ENCODE data around the gene GTF2E1.

GTF2E1 gene

DNA sequence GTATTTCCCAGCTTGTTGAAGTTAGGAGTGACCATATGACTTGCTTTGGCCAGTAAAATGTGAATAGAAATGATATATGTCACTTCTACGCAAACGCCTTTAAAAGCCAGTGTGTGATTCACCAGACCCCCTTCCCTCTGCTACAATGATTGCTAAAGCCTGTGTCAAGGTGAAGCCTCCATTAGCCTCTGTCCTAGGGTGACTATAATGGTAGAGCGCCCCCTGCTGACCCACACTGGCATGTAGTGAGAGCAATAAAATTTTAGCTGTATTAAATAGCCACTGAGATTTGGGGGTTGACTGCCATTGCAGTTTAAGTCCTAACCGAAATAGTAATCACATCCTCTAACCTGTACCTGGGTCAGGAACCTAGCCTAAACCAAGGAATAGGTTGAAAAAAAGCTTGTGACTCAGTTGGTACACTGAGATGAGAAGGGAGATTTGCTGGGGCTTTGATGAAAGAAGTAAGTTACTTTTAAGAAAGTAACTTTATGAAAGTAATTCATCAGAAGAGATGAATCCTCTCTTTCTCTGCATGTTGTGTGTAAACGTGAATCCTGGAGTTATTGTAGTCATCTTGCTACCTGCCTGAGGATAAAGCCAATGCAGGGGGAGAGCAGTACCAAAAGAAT lies 52.6 kb downstream of the GTF2E1 start:
- DNase-seq (ENCODE audit: low read depth), result peak; percentile 51
- no peak overlapping the region for H3K4me3 ChIP-seq (ENCODE audit: low read depth, low read length)

DNA sequence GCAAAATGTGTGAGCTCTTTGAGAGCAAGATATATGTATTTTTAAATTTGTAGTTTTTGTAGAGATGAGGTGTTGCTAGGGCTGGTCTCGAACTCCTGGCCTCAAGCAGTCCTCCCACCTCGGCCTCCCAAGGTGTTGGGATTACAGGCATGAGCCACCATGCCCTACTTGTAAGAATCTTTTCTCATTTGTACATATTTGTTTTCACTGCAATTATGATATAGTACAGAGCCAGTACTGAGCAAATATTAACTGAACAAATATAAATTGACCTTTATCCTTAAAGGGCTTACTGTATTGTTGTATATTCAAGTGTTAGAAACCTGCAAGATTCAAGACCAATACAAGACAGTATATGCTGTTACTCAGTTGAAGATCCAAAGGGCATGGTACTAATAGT lies 53.4 kb downstream of the GTF2E1 start:
- no peak for DNase-seq (ENCODE audit: low read depth)
- no peak overlapping the region for H3K4me3 ChIP-seq (ENCODE audit: low read depth, low read length)

GRCh38 chr3:120796976-120797375 lies 54.4 kb downstream of the GTF2E1 start:
- no peak for DNase-seq (ENCODE audit: low read depth)
- no peak overlapping the region for H3K4me3 ChIP-seq (ENCODE audit: low read depth, low read length)

- no peak for DNase-seq (ENCODE audit: low read depth)
- H3K4me3 ChIP-seq (ENCODE audit: low read depth, low read length), result no peak overlapping the region
Observed at GRCh38 chr3:120797857-120798256, 55.3 kb downstream of the GTF2E1 start.

DNA sequence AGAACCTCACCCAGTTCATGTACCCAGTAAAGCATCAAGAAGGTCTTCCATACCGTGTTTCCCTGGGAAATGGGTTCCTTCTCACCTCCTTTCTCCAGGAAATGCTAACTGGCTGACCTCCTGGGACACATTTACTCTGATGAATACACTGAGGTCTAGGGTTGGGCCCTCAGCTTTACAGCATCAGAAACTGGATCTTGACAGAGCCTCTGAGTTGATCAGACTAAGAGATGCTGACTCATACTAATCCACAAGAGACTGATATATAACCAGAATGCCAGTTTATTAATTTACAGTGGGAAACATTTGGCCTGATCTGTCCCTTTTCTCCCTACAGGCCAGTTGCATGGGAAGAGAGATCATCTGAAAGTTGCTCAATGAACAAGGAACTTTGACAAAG lies 55.8 kb downstream of the GTF2E1 start:
- peak; percentile 23 for DNase-seq (ENCODE audit: low read depth)
- H3K4me3 ChIP-seq (ENCODE audit: low read depth, low read length), result no peak overlapping the region

DNA sequence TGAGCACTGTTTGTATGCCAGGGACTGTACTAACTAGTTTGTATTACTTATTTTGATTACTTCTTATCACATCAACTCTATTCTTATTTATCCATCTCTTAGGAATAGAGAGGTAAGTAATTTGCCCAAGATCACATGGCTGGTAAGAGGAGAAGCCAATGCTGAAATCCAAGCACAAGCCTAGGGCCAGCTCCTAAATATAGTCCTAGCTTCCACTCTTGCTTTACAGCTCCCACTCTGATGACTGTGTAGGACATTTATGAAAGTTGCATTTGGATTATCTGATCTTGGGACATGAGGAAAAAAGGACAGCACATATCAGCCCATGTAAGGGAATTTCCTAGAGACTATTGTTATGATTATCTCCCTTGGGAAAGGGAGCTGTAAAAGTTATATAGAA lies 58.1 kb downstream of the GTF2E1 start:
- DNase-seq (ENCODE audit: low read depth), result no peak
- H3K4me3 ChIP-seq (ENCODE audit: low read depth, low read length), result no peak overlapping the region

DNA sequence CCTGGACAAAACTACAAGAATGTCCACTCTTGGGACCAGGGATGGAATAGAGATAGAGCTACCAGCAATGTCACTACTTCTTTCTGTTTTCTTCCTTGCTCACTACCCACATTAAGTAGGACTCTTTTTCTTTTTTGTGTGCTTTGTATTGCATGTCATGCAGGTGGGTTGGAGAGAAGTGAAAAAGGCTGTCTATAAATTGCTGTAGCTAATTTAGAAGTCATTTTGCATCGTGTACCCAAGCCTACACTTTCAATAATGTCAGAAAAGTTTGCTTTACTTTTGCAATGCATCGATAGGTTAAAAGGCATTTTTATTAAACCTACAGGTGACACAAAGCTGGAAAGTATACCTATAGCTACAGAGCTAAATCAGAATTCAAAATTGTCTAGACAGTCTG lies 58.9 kb downstream of the GTF2E1 start:
- DNase-seq (ENCODE audit: low read depth), result no peak
- H3K4me3 ChIP-seq (ENCODE audit: low read depth, low read length), result no peak overlapping the region

- no peak for DNase-seq (ENCODE audit: low read depth)
Observed at GRCh38 chr3:120802916-120803315, 60.4 kb downstream of the GTF2E1 start.

DNA sequence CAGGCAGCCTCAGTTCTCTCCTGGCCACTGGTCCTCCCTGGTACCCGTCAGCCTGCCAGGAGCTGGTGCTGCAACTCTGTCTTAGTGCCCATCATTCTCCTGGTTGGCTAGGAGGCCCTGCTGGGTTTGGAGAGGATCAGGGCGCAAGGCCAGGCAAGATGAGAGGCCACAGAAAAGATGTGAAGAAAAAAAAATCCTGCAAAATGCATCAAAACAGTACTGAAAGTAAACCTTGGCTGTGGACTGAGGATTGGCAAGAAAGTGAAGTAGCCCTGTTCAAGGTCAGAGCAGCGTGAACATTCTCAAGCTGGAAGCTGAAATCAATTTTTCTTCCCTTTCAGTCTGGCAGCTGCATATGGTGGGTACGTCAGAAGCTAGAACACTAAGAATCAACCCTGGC lies 74.2 kb downstream of the GTF2E1 start:
- H3K4me3 ChIP-seq (ENCODE audit: low read depth, low read length), result no peak overlapping the region
- DNase-seq (ENCODE audit: low read depth), result no peak

More at GRCh38 chr3:120802916-120803315, 60.4 kb downstream of the GTF2E1 start:
- no peak overlapping the region for H3K4me3 ChIP-seq (ENCODE audit: low read depth, low read length)

DNA sequence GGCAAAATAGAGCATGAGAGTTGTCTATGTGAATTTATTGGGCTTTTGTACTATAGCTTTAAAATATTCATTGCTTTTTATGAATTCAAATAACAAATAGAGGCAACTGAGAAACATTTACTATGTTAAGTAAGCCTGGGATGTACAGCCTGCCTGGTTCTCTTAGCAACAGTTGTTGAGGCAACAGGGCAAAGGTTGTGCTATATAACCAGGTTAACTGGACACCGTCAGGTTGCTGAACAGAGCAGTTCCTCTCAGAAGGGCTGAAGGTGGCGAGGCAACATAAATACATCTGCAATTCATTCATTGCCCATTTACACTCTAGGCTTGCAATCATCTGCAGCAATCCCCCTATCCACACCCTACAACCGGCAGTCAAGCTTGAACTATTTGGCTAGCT lies 78.2 kb downstream of the GTF2E1 start:
- H3K4me3 ChIP-seq (ENCODE audit: low read depth, low read length), result no peak overlapping the region
- no peak for DNase-seq (ENCODE audit: low read depth)

DNA sequence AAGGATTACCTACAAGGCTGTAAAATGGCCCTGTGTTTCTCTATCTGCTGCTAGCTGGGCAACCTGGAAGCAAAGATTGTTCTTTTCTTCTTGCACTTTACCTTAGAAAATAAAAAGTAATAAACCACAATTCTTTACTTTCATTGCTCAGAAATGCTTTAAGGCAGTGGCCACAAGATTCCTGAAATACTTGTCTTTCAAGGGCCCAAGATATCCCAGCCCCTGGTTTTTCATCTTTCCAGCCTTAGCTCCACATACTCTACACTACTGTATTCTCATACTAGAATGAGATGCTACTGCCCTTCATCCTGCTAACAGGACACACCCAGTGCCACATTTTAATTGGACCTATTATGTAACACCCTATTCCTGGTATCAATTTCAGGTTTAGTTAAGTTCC lies 78.9 kb downstream of the GTF2E1 start:
- no peak for DNase-seq (ENCODE audit: low read depth)
- no peak overlapping the region for H3K4me3 ChIP-seq (ENCODE audit: low read depth, low read length)

DNA sequence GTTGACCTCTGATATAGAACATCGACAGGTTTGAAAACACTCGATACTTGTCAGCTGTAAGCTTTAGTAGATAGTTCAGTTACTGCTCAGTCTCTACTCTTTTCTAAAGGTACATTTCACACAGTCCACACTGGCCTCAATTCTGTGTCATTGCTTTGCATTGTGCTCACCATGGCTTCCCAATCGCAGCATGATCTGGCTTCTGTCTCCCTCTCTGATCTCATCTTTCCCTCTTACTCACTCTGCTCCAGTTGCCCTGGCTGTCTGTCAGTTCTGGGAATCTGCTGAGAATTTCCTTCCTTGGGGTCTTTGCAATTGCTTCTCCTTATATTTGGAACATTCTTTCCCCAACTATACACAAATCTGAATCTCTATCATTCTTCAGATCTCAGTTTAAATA lies 80.6 kb downstream of the GTF2E1 start:
- DNase-seq (ENCODE audit: low read depth), result no peak
- no peak overlapping the region for H3K4me3 ChIP-seq (ENCODE audit: low read depth, low read length)

- no peak for DNase-seq (ENCODE audit: low read depth)
Observed at GRCh38 chr3:120824613-120825012, 82.1 kb downstream of the GTF2E1 start.

DNA sequence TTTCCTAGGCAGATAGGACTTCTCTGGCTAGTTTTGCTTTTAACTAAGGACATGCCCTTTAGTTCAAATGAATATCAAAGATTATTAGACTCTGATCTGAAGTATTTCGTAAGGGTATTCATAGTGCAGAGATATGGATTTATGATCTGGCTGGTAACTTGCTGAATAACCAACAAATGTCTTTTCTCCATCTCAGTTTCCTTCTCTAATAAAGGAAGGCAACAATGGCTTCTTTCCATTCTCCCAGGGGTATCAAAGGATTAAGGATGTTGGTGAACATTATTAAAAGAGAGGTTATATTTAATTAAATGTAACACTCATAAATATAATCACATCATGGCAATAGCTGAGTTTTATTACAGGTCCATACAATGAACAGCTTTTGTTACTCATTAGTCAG lies 86.3 kb downstream of the GTF2E1 start:
- no peak overlapping the region for H3K4me3 ChIP-seq (ENCODE audit: low read depth, low read length)
- DNase-seq (ENCODE audit: low read depth), result no peak

More at GRCh38 chr3:120824613-120825012, 82.1 kb downstream of the GTF2E1 start:
- no peak overlapping the region for H3K4me3 ChIP-seq (ENCODE audit: low read depth, low read length)

DNA sequence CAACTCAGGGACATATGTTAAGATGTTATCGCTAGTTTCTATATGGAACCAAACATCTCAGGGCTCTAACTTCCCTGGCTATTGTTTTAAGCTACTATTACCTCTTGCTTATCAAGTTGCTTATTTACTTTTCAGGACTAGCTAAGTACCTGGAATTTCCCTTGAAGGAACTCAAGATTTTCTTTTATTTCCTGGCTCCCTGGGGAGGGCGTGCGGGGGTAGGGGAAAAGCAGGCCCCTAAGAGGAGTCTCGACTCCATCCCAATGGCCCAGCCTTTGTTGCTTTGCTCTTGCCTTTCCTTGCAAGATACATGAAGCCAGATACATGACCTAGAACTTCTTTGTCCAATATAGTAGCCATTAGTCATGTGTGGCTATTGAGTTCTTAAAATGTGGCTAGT lies 88.5 kb downstream of the GTF2E1 start:
- no peak for DNase-seq (ENCODE audit: low read depth)

More for the DNA sequence above, 88.5 kb downstream of the GTF2E1 start:
- H3K4me3 ChIP-seq (ENCODE audit: low read depth, low read length), result no peak overlapping the region
